Measurements from ENCODE around the gene CTSD.

Gene CTSD

GRCh38 chr11:1768141-1768469 is 4.4 kb upstream of the CTSD start:
- no peak for DNase-seq

- no peak for DNase-seq
These were observed 3.8 kb upstream of the CTSD start for GRCh38 chr11:1767399-1768140.

- DNase-seq = no peak
These were observed 3.1 kb upstream of the CTSD start for GRCh38 chr11:1766719-1767398.

- no peak for DNase-seq
These were observed 2.4 kb upstream of the CTSD start for GRCh38 chr11:1765871-1766718.

- DNase-seq = no peak
These were observed 361 bp downstream of the CTSD start for GRCh38 chr11:1763336-1763795.

- DNase-seq = no peak
These were observed 1.0 kb downstream of the CTSD start for GRCh38 chr11:1762537-1763302.

- DNase-seq = no peak
These were observed 1.7 kb downstream of the CTSD start for GRCh38 chr11:1761857-1762536.

- no peak for DNase-seq
These were observed 2.4 kb downstream of the CTSD start for GRCh38 chr11:1761110-1761856.

- DNase-seq = no peak
These were observed 3.2 kb downstream of the CTSD start for GRCh38 chr11:1760351-1761109.

- no peak for DNase-seq
These were observed 3.9 kb downstream of the CTSD start for GRCh38 chr11:1759851-1760220.

GRCh38 chr11:1759151-1759850 is 4.4 kb downstream of the CTSD start:
- no peak for DNase-seq

- no peak for DNase-seq
These were observed 5.0 kb downstream of the CTSD start for GRCh38 chr11:1758611-1759150.

- DNase-seq = no peak
These were observed 5.7 kb downstream of the CTSD start for GRCh38 chr11:1757861-1758610.

GRCh38 chr11:1756791-1757771 is 6.6 kb downstream of the CTSD start:
- DNase-seq = no peak

GRCh38 chr11:1755692-1756561 is 7.8 kb downstream of the CTSD start:
- no peak for DNase-seq

- DNase-seq = no peak
These were observed 8.4 kb downstream of the CTSD start for GRCh38 chr11:1755344-1755691.

Data from NCI-H524 (cell line).